NCI-H1105 treated with DMSO at 0.1 percent for 48 hours (cell line): ENCODE measurements around the gene CADPS2.
"Not testable (repeated sequence)": the region's sequence is repeated elsewhere in the genome, so short reads cannot be mapped to it uniquely, and the experiment has no call there.

Source experiments
- DNase-seq: peaks from one replicate; lab custom pipeline; 2025; lab: John Stamatoyannopoulos, UW

Gene CADPS2

DNA sequence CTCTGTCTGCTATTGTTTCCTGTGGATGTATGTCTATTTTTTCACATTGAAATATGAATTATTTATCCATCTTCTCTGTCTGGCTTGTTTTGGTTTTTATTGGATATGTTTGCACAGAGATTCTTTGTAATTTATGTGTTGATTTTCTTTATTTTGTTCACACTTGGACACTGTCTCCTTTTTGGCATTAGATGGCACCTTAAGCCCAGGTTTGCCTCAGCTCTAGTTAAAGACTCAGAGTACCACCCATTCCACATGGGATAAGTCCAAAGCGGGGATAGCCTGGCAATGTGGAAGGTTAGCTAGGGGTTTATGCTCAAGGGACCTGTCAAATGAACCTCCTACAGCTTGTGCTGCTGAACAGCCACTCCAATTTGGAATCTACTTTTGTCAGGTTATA lies 595.8 kb downstream of the CADPS2 start:
- DNase-seq = no peak

- no peak for DNase-seq
These were observed 596.8 kb downstream of the CADPS2 start for GRCh38 chr7:122289426-122289825.

GRCh38 chr7:122284608-122285007 lies 601.7 kb downstream of the CADPS2 start:
- not testable (repeated sequence) for DNase-seq

GRCh38 chr7:122273117-122273516 lies 613.1 kb downstream of the CADPS2 start:
- no peak for DNase-seq

GRCh38 chr7:122269241-122269640 lies 617.0 kb downstream of the CADPS2 start:
- no peak for DNase-seq
